Cardiac muscle cell (in vitro differentiated cells and primary cell): ENCODE data around the gene POFUT2. TPM values are rescaled to one million over a fixed set of nuclear protein-coding genes. Genes with fewer than 3 reads are reported as not detected.
A peak's percentile ranks its signal among the peaks of the same experiment; 100 is the strongest.

ENCODE experiments used
- DNase-seq, 2 donors: peaks; one replicate each; pipeline versions ENCODE4 v3.0.0 to v3.0.0-alpha.2; 2010 to 2017; ENCODE audit warnings: low read depth in 1 of 2, low spot score in 1 of 2
- H3K27ac ChIP-seq: fragments of 200-600 bp; sonication (generic); 2 replicates; pipeline ENCODE4 v1.5.1; 2016
- H3K27me3 ChIP-seq: fragments of 200-600 bp; sonication (generic); 2 replicates; pipeline ENCODE4 v1.6.0; 2016; ENCODE audit warnings: control low read depth
- H3K36me3 ChIP-seq: fragments of 200-600 bp; sonication (generic); 2 replicates; pipeline ENCODE4 v1.5.1; 2016; ENCODE audit warnings: control low read depth
- H3K4me1 ChIP-seq: fragments of 200-600 bp; sonication (generic); 2 replicates; pipeline ENCODE4 v1.8.1; 2017; ENCODE audit warnings: low read depth, mild to moderate bottlenecking, mixed run types
- H3K4me3 ChIP-seq: fragments of 200-600 bp; sonication (generic); 2 replicates; pipeline ENCODE4 v1.5.1; 2016; ENCODE audit warnings: mild to moderate bottlenecking
- H3K9me3 ChIP-seq: fragments of 200-600 bp; sonication (generic); 2 replicates; pipeline ENCODE4 v1.5.1; 2017; ENCODE audit warnings: low read depth, mild to moderate bottlenecking, control low read depth
- polyA plus RNA-seq: library from polyadenylated mRNA; unstranded; fragments of >200 nt; fragmentation: Nextera tagmentation; extraction: Ambion mirVana; gene quantifications from 2 replicates; pipeline ENCODE4 v1.2.1, GENCODE V29; 2016
- total RNA-seq: library from RNA; depleted of rRNA; stranded (reverse); fragments of >200 nt; gene quantifications from 2 replicates; pipeline ENCODE4 v1.2.3, GENCODE V29; 2016
- TF ChIP-seq, protein P1 (sequence below): IDR thresholded peaks from 2 replicates; pipeline ENCODE4 v1.5.1; 2012; ENCODE audit warnings: low read depth, mild to moderate bottlenecking, low read length

Gene POFUT2
- total and polyA plus RNA-seq, 2 experiments from 2014 or later: 46.1 to 46.8 TPM

DNA sequence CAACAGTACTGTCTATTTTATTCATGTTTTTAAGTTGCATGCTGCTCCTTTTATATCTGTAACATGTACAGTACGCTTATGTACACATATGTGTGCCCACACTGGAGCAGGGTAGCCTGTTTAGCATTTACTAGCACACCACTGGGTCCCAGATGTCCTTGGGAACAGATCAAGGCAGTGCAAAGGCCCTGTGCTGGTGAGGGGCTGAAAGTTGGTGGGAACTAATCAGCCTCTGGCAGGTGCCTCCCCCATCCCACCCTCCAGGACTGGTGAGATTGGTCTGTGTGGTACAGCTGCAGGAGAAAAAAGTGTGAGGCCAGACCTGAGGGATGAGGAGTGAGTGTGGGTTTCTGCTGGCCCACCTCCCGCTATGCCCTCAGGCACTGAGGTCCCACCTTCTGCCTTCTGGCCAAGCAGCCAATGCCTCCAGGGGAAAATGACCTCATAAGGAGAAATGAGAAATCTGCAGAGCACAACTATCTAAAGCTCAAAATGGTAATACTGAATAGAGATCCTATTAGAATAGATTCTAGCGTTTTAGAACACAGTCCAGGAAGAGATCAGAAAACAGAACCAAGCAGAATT is 58.9 kb downstream of the POFUT2 start:
- no peak for DNase-seq
- H3K9me3 ChIP-seq: no peaks in the 10 kb centered on the region
- no peak overlapping the region for H3K27ac ChIP-seq
- TF ChIP-seq, protein P1, sequence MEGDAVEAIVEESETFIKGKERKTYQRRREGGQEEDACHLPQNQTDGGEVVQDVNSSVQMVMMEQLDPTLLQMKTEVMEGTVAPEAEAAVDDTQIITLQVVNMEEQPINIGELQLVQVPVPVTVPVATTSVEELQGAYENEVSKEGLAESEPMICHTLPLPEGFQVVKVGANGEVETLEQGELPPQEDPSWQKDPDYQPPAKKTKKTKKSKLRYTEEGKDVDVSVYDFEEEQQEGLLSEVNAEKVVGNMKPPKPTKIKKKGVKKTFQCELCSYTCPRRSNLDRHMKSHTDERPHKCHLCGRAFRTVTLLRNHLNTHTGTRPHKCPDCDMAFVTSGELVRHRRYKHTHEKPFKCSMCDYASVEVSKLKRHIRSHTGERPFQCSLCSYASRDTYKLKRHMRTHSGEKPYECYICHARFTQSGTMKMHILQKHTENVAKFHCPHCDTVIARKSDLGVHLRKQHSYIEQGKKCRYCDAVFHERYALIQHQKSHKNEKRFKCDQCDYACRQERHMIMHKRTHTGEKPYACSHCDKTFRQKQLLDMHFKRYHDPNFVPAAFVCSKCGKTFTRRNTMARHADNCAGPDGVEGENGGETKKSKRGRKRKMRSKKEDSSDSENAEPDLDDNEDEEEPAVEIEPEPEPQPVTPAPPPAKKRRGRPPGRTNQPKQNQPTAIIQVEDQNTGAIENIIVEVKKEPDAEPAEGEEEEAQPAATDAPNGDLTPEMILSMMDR: no peak
- no peak overlapping the region for H3K4me3 ChIP-seq
- no peaks in the 10 kb centered on the region for H3K27me3 ChIP-seq
- H3K36me3 ChIP-seq: no peaks in the 10 kb centered on the region
- H3K4me1 ChIP-seq: no peaks in the 10 kb centered on the region

DNA sequence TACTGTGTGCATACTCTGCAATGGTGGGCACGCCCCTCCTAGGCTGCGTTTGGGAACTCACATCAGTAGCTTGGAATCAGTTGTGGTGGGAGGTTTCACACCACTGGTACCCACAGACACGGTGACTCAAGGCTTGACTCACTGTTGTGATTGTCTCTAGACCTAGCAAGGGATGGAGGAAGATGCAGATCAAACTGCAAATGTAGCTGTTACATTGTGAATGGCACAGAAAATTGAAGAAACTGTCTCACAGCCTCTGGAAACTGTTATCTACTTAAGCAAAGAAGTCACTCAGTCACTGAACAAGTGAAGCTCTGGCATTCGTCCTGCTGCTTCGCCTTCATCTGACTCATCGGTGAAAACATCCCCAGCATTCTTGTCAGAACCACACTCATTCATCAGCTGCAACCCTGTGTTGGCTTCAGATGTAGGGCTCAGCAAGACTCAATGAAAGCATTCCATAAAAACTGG is 59.5 kb downstream of the POFUT2 start:
- Histone ChIP-seq H3K4me3 (no peak overlapping the region), H3K27ac (no peak overlapping the region), H3K27me3 (no peaks in the 10 kb centered on the region), H3K36me3 (no peaks in the 10 kb centered on the region), H3K4me1 (no peaks in the 10 kb centered on the region), H3K9me3 (no peaks in the 10 kb centered on the region)
- TF ChIP-seq, protein P1: no peak
- peak; percentile 14 to 94 for DNase-seq

DNA sequence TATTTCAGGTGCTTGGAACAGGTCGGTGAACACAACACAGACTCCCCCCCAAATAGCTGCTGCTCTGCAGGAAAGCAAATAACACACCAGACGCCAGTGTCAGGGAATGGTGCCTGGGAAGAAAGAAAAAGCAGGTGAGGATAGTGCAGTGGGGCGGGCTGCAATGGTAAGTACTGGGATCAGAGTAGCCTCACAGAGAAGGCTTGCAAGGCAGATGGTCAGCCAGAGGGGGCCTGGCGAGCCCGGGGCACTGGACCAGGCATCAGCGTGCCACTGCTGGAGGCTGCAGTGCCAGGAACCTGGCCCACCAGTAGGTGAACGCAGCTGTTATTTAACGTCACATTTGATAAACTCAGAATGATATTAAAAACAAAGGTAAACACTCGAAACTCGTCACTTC is 60.0 kb downstream of the POFUT2 start:
- Histone ChIP-seq H3K27ac (no peak overlapping the region), H3K4me1 (no peaks in the 10 kb centered on the region), H3K36me3 (no peaks in the 10 kb centered on the region), H3K4me3 (no peak overlapping the region), H3K27me3 (no peaks in the 10 kb centered on the region), H3K9me3 (no peaks in the 10 kb centered on the region)
- no peak for DNase-seq
- TF ChIP-seq, protein P1: no peak

DNA sequence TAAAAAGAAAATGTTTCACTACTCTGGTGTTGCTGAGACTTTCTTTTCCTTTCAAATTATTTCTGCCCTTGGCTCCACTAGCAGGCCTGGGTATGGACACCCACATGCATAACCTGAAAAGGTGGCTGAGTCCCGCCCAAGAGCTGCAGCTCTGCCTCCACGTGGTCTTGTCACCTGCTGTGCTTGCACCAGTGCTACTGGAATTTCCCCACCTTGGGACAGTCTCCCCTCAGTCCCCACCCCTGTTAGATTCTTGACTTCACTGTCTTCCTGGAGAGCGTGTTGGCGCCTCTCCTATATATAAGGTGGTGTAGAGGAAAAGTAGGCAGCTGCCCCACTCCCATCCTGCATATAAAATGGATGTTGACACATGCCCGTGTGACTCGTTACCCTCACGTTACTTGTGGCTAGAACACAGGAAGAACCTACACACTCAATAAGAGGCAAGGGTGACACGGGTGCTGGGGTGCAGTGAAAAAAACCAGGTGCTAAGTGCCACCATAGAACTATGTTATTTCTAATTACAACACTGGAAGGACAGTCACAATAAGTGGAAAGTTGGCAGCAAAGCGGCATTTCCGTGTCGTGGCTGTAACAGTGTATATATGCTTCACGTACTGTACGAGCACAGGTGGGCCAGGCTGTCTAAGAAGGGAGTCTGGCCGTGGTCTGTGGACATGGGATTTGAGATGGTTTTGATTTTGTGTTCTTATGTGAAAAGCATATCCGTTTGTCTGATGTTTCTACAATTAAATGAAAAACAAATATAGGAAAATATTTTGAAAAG is 61.0 kb downstream of the POFUT2 start:
- H3K4me1 ChIP-seq: no peaks in the 10 kb centered on the region
- H3K27ac ChIP-seq: no peak overlapping the region
- no peaks in the 10 kb centered on the region for H3K9me3 ChIP-seq
- no peaks in the 10 kb centered on the region for H3K27me3 ChIP-seq
- no peak overlapping the region for H3K4me3 ChIP-seq
- TF ChIP-seq, protein P1: no peak
- DNase-seq: no peak
- H3K36me3 ChIP-seq: peaks cover 3% of the 10 kb centered on the region

DNA sequence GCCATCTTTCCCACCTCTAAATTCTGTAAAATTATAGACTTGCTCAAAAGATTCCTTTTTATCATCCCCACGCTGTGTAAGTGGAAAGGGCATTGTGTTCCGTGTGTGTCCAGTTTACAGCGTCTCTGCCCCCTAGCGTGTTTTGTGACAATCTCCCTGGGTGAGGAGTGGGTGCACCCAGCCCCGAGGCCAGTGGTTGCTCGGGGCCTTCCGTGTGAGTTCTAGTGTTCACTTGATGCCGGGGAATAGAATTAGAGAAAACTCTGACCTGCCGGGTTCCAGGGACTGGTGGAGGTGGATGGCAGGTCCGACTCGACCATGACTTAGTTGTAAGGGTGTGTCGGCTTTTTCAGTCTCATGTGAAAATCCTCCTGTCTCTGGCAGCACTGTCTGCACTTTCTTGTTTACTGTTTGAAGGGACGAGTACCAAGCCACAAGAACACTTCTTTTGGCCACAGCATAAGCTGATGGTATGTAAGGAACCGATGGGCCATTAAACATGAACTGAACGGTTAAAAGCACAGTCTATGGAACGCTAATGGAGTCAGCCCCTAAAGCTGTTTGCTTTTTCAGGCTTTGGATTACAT is 61.9 kb downstream of the POFUT2 start:
- Histone ChIP-seq H3K4me3 (no peak overlapping the region), H3K36me3 (peaks cover 10% of the 10 kb centered on the region), H3K27ac (no peak overlapping the region), H3K9me3 (no peaks in the 10 kb centered on the region), H3K4me1 (no peaks in the 10 kb centered on the region), H3K27me3 (no peaks in the 10 kb centered on the region)
- DNase-seq: no peak
- TF ChIP-seq, protein P1: no peak
